Endothelial cell of umbilical vein (primary cell): ENCODE results near the gene DNAJB13. TPM values are rescaled to one million over a fixed set of nuclear protein-coding genes. Genes with fewer than 3 reads are reported as not detected.

Source experiments
- BruUV-seq: library from RNA; stranded (reverse); fragments of 400-500 nt; replicated peaks from 2 replicates; lab custom pipeline; 2021; lab: Mats Ljungman, UMichigan
- CTCF ChIA-PET: fragments of 300-600, 350-600 bp; sonication (Branson Sonifier 250); formaldehyde crosslinking; loops from one replicate; lab custom pipeline; 2021; ENCODE audit warnings: antibody characterized with exemption, inconsistent platforms; lab: Charles Lee
- POLR2A ChIA-PET: fragments of 300-600, 350-600 bp; sonication (Branson Sonifier 250); formaldehyde crosslinking; loops from one replicate; lab custom pipeline; 2021; ENCODE audit warnings: antibody characterized with exemption, inconsistent platforms; lab: Charles Lee
- DNase-seq: peaks from one replicate; pipeline ENCODE4 v3.0.0-alpha.2; 2011; ENCODE audit warnings: low read depth, low spot score
- FAIRE-seq: peaks from 2 replicates; lab custom pipeline; 2011; peaks lifted over from hg19 to GRCh38; lab: Jason Lieb, UNC
- H2AFZ ChIP-seq: 2 replicates; pipeline ENCODE4 v1.6.0; 2012; ENCODE audit warnings: low read depth, low read length, control low read depth, inconsistent platforms
- H3K27ac ChIP-seq: 2 replicates; pipeline ENCODE4 v1.5.1; 2011; ENCODE audit warnings: low read depth, mild to moderate bottlenecking, control low read depth, low read length, moderate library complexity; ENCODE audit not compliant: insufficient read depth
- H3K27me3 ChIP-seq, 2 experiments: 2 replicates each; pipeline versions ENCODE4 v1.6.0 to v1.6.1; 2011; ENCODE audit warnings: low read length in 2 of 2, mixed read lengths in 1 of 2; ENCODE audit not compliant: control insufficient read depth in 2 of 2, insufficient read depth in 2 of 2
- H3K36me3 ChIP-seq, 2 experiments: 2 replicates in 1 of 2; 3 replicates in 1 of 2; pipeline ENCODE4 v1.5.1; 2011; ENCODE audit warnings: low read length in 2 of 2, mild to moderate bottlenecking in 1 of 2, moderate library complexity in 1 of 2; ENCODE audit not compliant: control insufficient read depth in 2 of 2, insufficient read depth in 2 of 2; ENCODE audit errors: extremely low read depth in 1 of 2
- H3K4me1 ChIP-seq: 3 replicates; pipeline ENCODE4 v1.5.1; 2011; ENCODE audit warnings: mild to moderate bottlenecking, low read length; ENCODE audit not compliant: control insufficient read depth, insufficient read depth; ENCODE audit errors: extremely low read depth
- H3K4me2 ChIP-seq: 2 replicates; pipeline ENCODE4 v1.6.1; 2011; ENCODE audit warnings: low read length, control low read depth, mixed read lengths; ENCODE audit not compliant: insufficient read depth
- H3K4me3 ChIP-seq, 3 experiments: fragments of 200-600 bp in 1 of 3; sonication (generic), shearing (Covaris generic) in 1 of 3; replicated peaks in 1 of 3; 2 replicates each; pipeline ENCODE4 v1.5.1; 2011 to 2016; ENCODE audit warnings: control low read depth in 3 of 3, low read length in 3 of 3, mild to moderate bottlenecking in 2 of 3, inconsistent platforms in 1 of 3, low read depth in 1 of 3, moderate library complexity in 1 of 3; ENCODE audit not compliant: insufficient read depth in 1 of 3
- H3K79me2 ChIP-seq: 2 replicates; pipeline ENCODE4 v1.6.0; 2012; ENCODE audit warnings: low read length, inconsistent platforms; ENCODE audit not compliant: control insufficient read depth, insufficient read depth
- H3K9ac ChIP-seq: replicated peaks from 2 replicates; pipeline ENCODE3; 2011; ENCODE audit warnings: low read length, control low read depth; ENCODE audit not compliant: insufficient read depth; ENCODE audit errors: extremely low read depth
- H3K9me1 ChIP-seq: replicated peaks from 3 replicates; pipeline ENCODE4 v1.6.0; 2011; ENCODE audit warnings: mild to moderate bottlenecking, low read length; ENCODE audit not compliant: control insufficient read depth, insufficient read depth; ENCODE audit errors: extremely low read depth
- H3K9me3 ChIP-seq: replicated peaks from 2 replicates; pipeline ENCODE4 v1.5.1; 2012; ENCODE audit warnings: low read length, inconsistent platforms; ENCODE audit not compliant: control insufficient read depth, insufficient read depth
- H4K20me1 ChIP-seq: replicated peaks from 2 replicates; pipeline ENCODE3; 2011; ENCODE audit warnings: mild to moderate bottlenecking, low read length; ENCODE audit not compliant: control insufficient read depth, insufficient read depth; ENCODE audit errors: extremely low read depth
- EZH2 ChIP-seq: IDR thresholded peaks from 2 replicates; pipeline ENCODE4 v1.6.1; 2012; ENCODE audit warnings: borderline replicate concordance, low read depth, mild to moderate bottlenecking, moderate library complexity, low read length, inconsistent platforms; ENCODE audit not compliant: severe bottlenecking
- FOS ChIP-seq: IDR thresholded peaks from 2 replicates; pipeline ENCODE4 v1.6.1; 2011; ENCODE audit warnings: mild to moderate bottlenecking, low read length, moderate library complexity, borderline replicate concordance; ENCODE audit not compliant: insufficient read depth
- GATA2 ChIP-seq: IDR thresholded peaks from 2 replicates; pipeline ENCODE4 v1.7.0; 2011; ENCODE audit warnings: low read depth, mild to moderate bottlenecking, moderate library complexity, mixed read lengths, low read length; ENCODE audit not compliant: insufficient read length, insufficient read depth
- JUN ChIP-seq: IDR thresholded peaks from 2 replicates; pipeline ENCODE4 v1.6.1; 2011; ENCODE audit warnings: borderline replicate concordance, low read depth; ENCODE audit not compliant: insufficient read length, insufficient read depth
- MYC ChIP-seq: IDR thresholded peaks from one replicate; pipeline ENCODE4 v1.6.1; 2011; ENCODE audit warnings: mild to moderate bottlenecking, low read depth, low read length
- POLR2A ChIP-seq: IDR thresholded peaks from 2 replicates; pipeline ENCODE4 v1.6.1; 2012; ENCODE audit warnings: low read depth, mild to moderate bottlenecking, control low read depth, low read length
- POLR2AphosphoS5 ChIP-seq: IDR thresholded peaks from 2 replicates; pipeline ENCODE4 v1.6.1; 2012; ENCODE audit warnings: low read depth, mild to moderate bottlenecking, control low read depth, low read length, moderate library complexity; ENCODE audit not compliant: insufficient read depth
- dilution Hi-C: fragments of 300-500 bp; cut with MboI; formaldehyde crosslinking; loops from one replicate; pipeline ENCODE4 v1.15.0; 2019; ENCODE audit warnings: low sequenced_read_pairs; ENCODE audit not compliant: extremely low pct_ligation_motif_present
- intact Hi-C: fragments of 100-400 bp; cut with micrococcal nuclease; formaldehyde crosslinking; loops from one replicate; pipeline ENCODE4 v1.10.0; 2022
- polyA plus RNA-seq, 4 experiments: library from polyadenylated mRNA; depleted of rRNA in 3 of 4; stranded (reverse) in 3 of 4; unstranded in 1 of 4; fragments of >200 nt; gene quantifications; 2 replicates each; pipeline versions ENCODE4 v1.2.1 to v1.2.3, GENCODE V29; 2011 to 2012; ENCODE audit warnings: missing spikeins in 1 of 4
- total RNA-seq: library from RNA; stranded (reverse); gene quantifications from 2 replicates; pipeline ENCODE4 v1.2.3, GENCODE V29; 2021
- TF ChIP-seq, protein P1 (sequence below), 2 donors: IDR thresholded peaks; 1 replicate in 1 of 2; 2 replicates in 1 of 2; pipeline ENCODE4 v1.5.1; 2011; ENCODE audit warnings: low read length in 2 of 2, mild to moderate bottlenecking in 2 of 2, moderate library complexity in 2 of 2, control low read depth in 1 of 2, inconsistent platforms in 1 of 2, low read depth in 1 of 2; ENCODE audit not compliant: insufficient read depth in 1 of 2; ENCODE audit errors: extremely low read depth in 1 of 2
- TF ChIP-seq, protein P2 (sequence below): IDR thresholded peaks from 2 replicates; pipeline ENCODE4 v1.6.1; 2011; ENCODE audit not compliant: insufficient read depth, insufficient read length

The DNAJB13 gene
- total and polyA plus RNA-seq, 2 donors (not counting 3 experiments of a cell fraction or from before 2014, with no cell fraction given) = 0.07 to 0.46 TPM

DNA sequence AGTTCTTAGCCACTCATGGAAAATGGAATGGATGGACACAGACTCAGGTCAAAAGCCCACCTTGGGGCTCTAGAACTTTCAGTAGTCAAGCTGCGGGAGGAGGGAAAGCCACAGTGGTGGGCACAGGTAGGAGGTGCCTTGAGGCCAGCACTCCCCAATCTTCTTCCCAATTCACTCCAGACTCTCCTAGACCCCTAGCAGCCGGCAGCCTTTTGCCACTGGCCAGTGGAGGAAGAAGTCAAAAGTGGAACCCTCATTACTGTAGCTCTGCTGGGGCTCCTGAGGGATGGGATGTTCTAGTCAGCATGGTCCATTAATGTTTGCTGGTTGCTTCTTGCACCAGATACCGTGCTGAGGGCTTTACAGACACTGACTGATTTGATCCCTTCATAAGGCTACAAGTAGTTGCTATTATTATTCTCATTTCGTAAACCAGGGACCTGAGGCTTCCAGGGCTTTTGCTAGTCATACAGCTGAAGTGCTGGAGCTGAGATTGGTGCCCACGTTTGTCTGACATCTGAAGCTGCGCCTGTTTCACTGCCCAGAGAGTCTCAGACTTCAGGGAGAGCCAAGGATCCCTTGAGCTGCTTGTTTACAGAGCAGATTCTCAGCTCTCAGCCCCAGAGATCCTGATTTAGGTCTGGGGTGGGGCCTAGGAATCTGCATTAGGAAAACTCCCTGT is 57.0 kb downstream of the DNAJB13 start:
- DNase-seq (no peak), FAIRE-seq (no peak)
- Histone ChIP-seq H3K36me3 (peaks cover 0 to under 1% of the 10 kb centered on the region in 2 experiments), H3K79me2 (no peaks in the 10 kb centered on the region), H3K9me1 (no peaks in the 10 kb centered on the region), H3K4me2 (no peak overlapping the region), H3K4me1 (no peaks in the 10 kb centered on the region), H3K27ac (no peak overlapping the region), H2AFZ (no peak overlapping the region), H3K9me3 (no peaks in the 10 kb centered on the region), H3K27me3 (no peaks in the 10 kb centered on the region), H3K9ac (no peak overlapping the region), H4K20me1 (no peaks in the 10 kb centered on the region), H3K4me3 (no peak overlapping the region)
- dilution Hi-C loops (no loop called here), intact Hi-C loops (no loop called here)
- no TSS peak for BruUV-seq
- ChIA-PET POLR2A (no interaction called here), CTCF (interaction anchor here (0.6 kb wide), 1 partner anchor 618 kb away, joined by 3 read pairs; no protein-coding TSS in a partner anchor)
- TF ChIP-seq POLR2A = no peak
- no peak for TF ChIP-seq MYC
- no peak for TF ChIP-seq POLR2AphosphoS5
- TF ChIP-seq FOS = no peak
- TF ChIP-seq EZH2 = no peak
- TF ChIP-seq JUN = no peak
- TF ChIP-seq, protein P1, sequence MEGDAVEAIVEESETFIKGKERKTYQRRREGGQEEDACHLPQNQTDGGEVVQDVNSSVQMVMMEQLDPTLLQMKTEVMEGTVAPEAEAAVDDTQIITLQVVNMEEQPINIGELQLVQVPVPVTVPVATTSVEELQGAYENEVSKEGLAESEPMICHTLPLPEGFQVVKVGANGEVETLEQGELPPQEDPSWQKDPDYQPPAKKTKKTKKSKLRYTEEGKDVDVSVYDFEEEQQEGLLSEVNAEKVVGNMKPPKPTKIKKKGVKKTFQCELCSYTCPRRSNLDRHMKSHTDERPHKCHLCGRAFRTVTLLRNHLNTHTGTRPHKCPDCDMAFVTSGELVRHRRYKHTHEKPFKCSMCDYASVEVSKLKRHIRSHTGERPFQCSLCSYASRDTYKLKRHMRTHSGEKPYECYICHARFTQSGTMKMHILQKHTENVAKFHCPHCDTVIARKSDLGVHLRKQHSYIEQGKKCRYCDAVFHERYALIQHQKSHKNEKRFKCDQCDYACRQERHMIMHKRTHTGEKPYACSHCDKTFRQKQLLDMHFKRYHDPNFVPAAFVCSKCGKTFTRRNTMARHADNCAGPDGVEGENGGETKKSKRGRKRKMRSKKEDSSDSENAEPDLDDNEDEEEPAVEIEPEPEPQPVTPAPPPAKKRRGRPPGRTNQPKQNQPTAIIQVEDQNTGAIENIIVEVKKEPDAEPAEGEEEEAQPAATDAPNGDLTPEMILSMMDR (IDR thresholded peaks at IDR 0.05; ENCODE audit: extremely low read depth in 1 of 2, insufficient read depth in 1 of 2, low read depth in 1 of 2, low read length in 2 of 2) = no peak
- TF ChIP-seq, protein P2, sequence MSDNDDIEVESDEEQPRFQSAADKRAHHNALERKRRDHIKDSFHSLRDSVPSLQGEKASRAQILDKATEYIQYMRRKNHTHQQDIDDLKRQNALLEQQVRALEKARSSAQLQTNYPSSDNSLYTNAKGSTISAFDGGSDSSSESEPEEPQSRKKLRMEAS = no peak
- no peak for TF ChIP-seq GATA2
